SK-N-MC (cell line): Measurements from ENCODE around the gene CACFD1.

ENCODE experiments used
- FOXP2 ChIP-seq: optimal IDR thresholded peaks from 2 replicates; pipeline ENCODE3; 2011; ENCODE audit warnings: mild to moderate bottlenecking, moderate library complexity; ENCODE audit not compliant: insufficient read depth; ENCODE audit errors: extremely low read length, control extremely low read depth
- POLR2AphosphoS5 ChIP-seq: IDR thresholded peaks from 2 replicates; pipeline ENCODE4 v1.6.1; 2012; ENCODE audit warnings: mild to moderate bottlenecking, low read depth, low read length, borderline replicate concordance

GRCh38 chr9:133430244-133430643 lies 29.5 kb upstream of the CACFD1 start:
- no peak for TF ChIP-seq POLR2AphosphoS5
- TF ChIP-seq FOXP2: no peak
